ENCODE measurements around the gene CKAP4. TPM values are rescaled to one million over a fixed set of nuclear protein-coding genes. Genes with fewer than 3 reads are reported as not detected.

Gene CKAP4
- total RNA-seq, 4 donors from 2014 or later = 58.9 to 127 (median 103) TPM

GRCh38 chr12:106255952-106256351 is 8.1 kb upstream of the CKAP4 start:
- intact Hi-C loops (cut with DNase I) = no loop called here
- DNase-seq = no peak
- H3K4me1 ChIP-seq = no peaks in the 10 kb centered on the region
- no peaks in the 10 kb centered on the region for H3K9me3 ChIP-seq
- no peak overlapping the region for H3K4me3 ChIP-seq
- H3K27me3 ChIP-seq = no peaks in the 10 kb centered on the region
- WGBS, 2 donors = 72 to 93% methylated on average over 5 of the region's 5 CpGs
- no peak overlapping the region for H3K27ac ChIP-seq
- TF ChIP-seq POLR2A (IDR thresholded peaks at IDR 0.05) = no peak
- TF ChIP-seq CTCF (IDR thresholded peaks at IDR 0.05) = no peak
- H3K36me3 ChIP-seq = no peaks in the 10 kb centered on the region

GRCh38 chr12:106255493-106255892 is 7.7 kb upstream of the CKAP4 start:
- H3K36me3 ChIP-seq = no peaks in the 10 kb centered on the region
- WGBS, 2 donors = 83 to 86% methylated on average over 3 of the region's 3 CpGs
- intact Hi-C loops (cut with DNase I) = no loop called here
- H3K9me3 ChIP-seq = no peaks in the 10 kb centered on the region
- TF ChIP-seq CTCF (IDR thresholded peaks at IDR 0.05) = no peak
- no peak for TF ChIP-seq POLR2A (IDR thresholded peaks at IDR 0.05)
- no peaks in the 10 kb centered on the region for H3K27me3 ChIP-seq
- H3K27ac ChIP-seq = no peak overlapping the region
- H3K4me3 ChIP-seq = no peak overlapping the region
- no peak for DNase-seq
- H3K4me1 ChIP-seq = no peaks in the 10 kb centered on the region

GRCh38 chr12:106254724-106255123 is 6.9 kb upstream of the CKAP4 start:
- Histone ChIP-seq H3K4me1 (peaks cover 0 to 6% (median 0%) of the 10 kb centered on the region in 3 donors), H3K4me3 (no peak overlapping the region), H3K27ac (no peak overlapping the region), H3K36me3 (no peaks in the 10 kb centered on the region), H3K9me3 (no peaks in the 10 kb centered on the region), H3K27me3 (no peaks in the 10 kb centered on the region)
- TF ChIP-seq POLR2A (IDR thresholded peaks at IDR 0.05) (no peak), CTCF (IDR thresholded peaks at IDR 0.05) (no peak)
- intact Hi-C loops (cut with DNase I) = no loop called here
- 95 to 97% methylated on average over 3 of the region's 3 CpGs for WGBS, 2 donors
- DNase-seq = no peak

GRCh38 chr12:106251631-106252455 is 4.0 kb upstream of the CKAP4 start:
- DNase-seq = no peak
- H3K9me3 ChIP-seq = no peaks in the 10 kb centered on the region
- WGBS, 2 donors = 76 to 84% methylated on average over 6 of the region's 6 CpGs

More at GRCh38 chr12:106251631-106252455, 4.0 kb upstream of the CKAP4 start:
- no peaks in the 10 kb centered on the region for H3K27me3 ChIP-seq
- intact Hi-C loops (cut with DNase I) = no loop called here
- no peak overlapping the region for H3K4me3 ChIP-seq
- H3K27ac ChIP-seq = no peak overlapping the region
- H3K36me3 ChIP-seq = no peaks in the 10 kb centered on the region
- peaks cover under 1 to 27% (median 7%) of the 10 kb centered on the region in 3 donors for H3K4me1 ChIP-seq
- TF ChIP-seq POLR2A (IDR thresholded peaks at IDR 0.05) = no peak
- TF ChIP-seq CTCF (IDR thresholded peaks at IDR 0.05) = no peak
